22Rv1 (cell line): ENCODE results near the gene NUP98.

Source experiments
- CTCF ChIP-seq: fragments of 450-650 bp; IDR thresholded peaks from 2 replicates; pipeline ENCODE4 v1.5.1; 2017; ENCODE audit warnings: mild to moderate bottlenecking
- ZFX ChIP-seq: fragments of 450-650 bp; IDR thresholded peaks from 2 replicates; pipeline ENCODE4 v1.6.1; 2017; ENCODE audit warnings: antibody characterized with exemption, borderline replicate concordance

GRCh38 chr11:3675971-3676370 is 121.4 kb downstream of the NUP98 start:
- TF ChIP-seq CTCF (no peak), ZFX (no peak)
